Measurements from ENCODE around the gene BEST1.

Gene BEST1

GRCh38 chr11:61921446-61921845 is 28.7 kb upstream of the BEST1 start:
- Mint-ChIP-seq H3K27me3 (peaks cover 49% of the 10 kb centered on the region), H3K4me3 (no peak overlapping the region), H3K27ac (peak overlapping the region; percentile 60), H3K4me1 (ENCODE audit: low read depth) (peaks cover 69% of the 10 kb centered on the region), H3K36me3 (ENCODE audit: low read depth) (peaks cover 2% of the 10 kb centered on the region), H3K9me3 (no peaks in the 10 kb centered on the region)
- intact Hi-C loops (cut with micrococcal nuclease), result no loop called here

- intact Hi-C loops (cut with micrococcal nuclease), result loop anchor here (1.0 kb wide), 1 partner anchor 21 kb away; no protein-coding TSS in a partner anchor
- Mint-ChIP-seq H3K9me3 (no peaks in the 10 kb centered on the region), H3K36me3 (ENCODE audit: low read depth) (no peaks in the 10 kb centered on the region), H3K27me3 (peaks cover 44% of the 10 kb centered on the region), H3K4me3 (peak overlapping the region; percentile 41), H3K27ac (peak overlapping the region; percentile 69), H3K4me1 (ENCODE audit: low read depth) (peaks cover 71% of the 10 kb centered on the region)
Observed at GRCh38 chr11:61922539-61922938, 27.6 kb upstream of the BEST1 start.

- H3K27ac Mint-ChIP-seq, result peak overlapping the region; percentile 69
- intact Hi-C loops (cut with micrococcal nuclease), result no loop called here
- peak overlapping the region; percentile 41 for H3K4me3 Mint-ChIP-seq
- peaks cover 66% of the 10 kb centered on the region for H3K4me1 Mint-ChIP-seq (ENCODE audit: low read depth)
- H3K36me3 Mint-ChIP-seq (ENCODE audit: low read depth), result no peaks in the 10 kb centered on the region
- H3K27me3 Mint-ChIP-seq, result peaks cover 35% of the 10 kb centered on the region
- H3K9me3 Mint-ChIP-seq, result no peaks in the 10 kb centered on the region
Observed at GRCh38 chr11:61923166-61924063, 26.7 kb upstream of the BEST1 start.

GRCh38 chr11:61924064-61924455 is 26.1 kb upstream of the BEST1 start:
- Mint-ChIP-seq H3K4me3 (no peak overlapping the region), H3K36me3 (ENCODE audit: low read depth) (no peaks in the 10 kb centered on the region), H3K9me3 (no peaks in the 10 kb centered on the region), H3K27ac (peak overlapping the region; percentile 69), H3K27me3 (peaks cover 29% of the 10 kb centered on the region), H3K4me1 (ENCODE audit: low read depth) (peaks cover 60% of the 10 kb centered on the region)
- intact Hi-C loops (cut with micrococcal nuclease), result no loop called here

- intact Hi-C loops (cut with micrococcal nuclease), result no loop called here
- H3K4me3 Mint-ChIP-seq, result no peak overlapping the region
- H3K27ac Mint-ChIP-seq, result no peak overlapping the region
- H3K4me1 Mint-ChIP-seq (ENCODE audit: low read depth), result peaks cover 48% of the 10 kb centered on the region
- peaks cover 15% of the 10 kb centered on the region for H3K27me3 Mint-ChIP-seq
- no peaks in the 10 kb centered on the region for H3K9me3 Mint-ChIP-seq
- no peaks in the 10 kb centered on the region for H3K36me3 Mint-ChIP-seq (ENCODE audit: low read depth)
Observed at GRCh38 chr11:61925736-61926135, 24.4 kb upstream of the BEST1 start.

- Mint-ChIP-seq H3K9me3 (no peaks in the 10 kb centered on the region), H3K4me3 (no peak overlapping the region), H3K4me1 (ENCODE audit: low read depth) (peaks cover 45% of the 10 kb centered on the region), H3K27me3 (peaks cover 17% of the 10 kb centered on the region), H3K36me3 (ENCODE audit: low read depth) (no peaks in the 10 kb centered on the region), H3K27ac (no peak overlapping the region)
- intact Hi-C loops (cut with micrococcal nuclease), result no loop called here
Observed at GRCh38 chr11:61926235-61926634, 23.9 kb upstream of the BEST1 start.

- no peak overlapping the region for H3K27ac Mint-ChIP-seq
- H3K9me3 Mint-ChIP-seq, result no peaks in the 10 kb centered on the region
- H3K27me3 Mint-ChIP-seq, result peaks cover 24% of the 10 kb centered on the region
- H3K4me1 Mint-ChIP-seq (ENCODE audit: low read depth), result peaks cover 36% of the 10 kb centered on the region
- H3K4me3 Mint-ChIP-seq, result no peak overlapping the region
- intact Hi-C loops (cut with micrococcal nuclease), result no loop called here
- H3K36me3 Mint-ChIP-seq (ENCODE audit: low read depth), result no peaks in the 10 kb centered on the region
Observed at GRCh38 chr11:61927501-61927900, 22.6 kb upstream of the BEST1 start.

- H3K36me3 Mint-ChIP-seq (ENCODE audit: low read depth), result no peaks in the 10 kb centered on the region
- H3K4me3 Mint-ChIP-seq, result no peak overlapping the region
- peaks cover 9% of the 10 kb centered on the region for H3K9me3 Mint-ChIP-seq
- H3K4me1 Mint-ChIP-seq (ENCODE audit: low read depth), result peaks cover 25% of the 10 kb centered on the region
- peaks cover 29% of the 10 kb centered on the region for H3K27me3 Mint-ChIP-seq
- intact Hi-C loops (cut with micrococcal nuclease), result no loop called here
- no peak overlapping the region for H3K27ac Mint-ChIP-seq
Observed at GRCh38 chr11:61928606-61929005, 21.5 kb upstream of the BEST1 start.

- intact Hi-C loops (cut with micrococcal nuclease), result no loop called here
- peaks cover 13% of the 10 kb centered on the region for H3K9me3 Mint-ChIP-seq
Observed at GRCh38 chr11:61930933-61931332, 19.2 kb upstream of the BEST1 start.

GRCh38 chr11:61935861-61936260 is 14.3 kb upstream of the BEST1 start:
- H3K27me3 Mint-ChIP-seq, result peaks cover 41% of the 10 kb centered on the region
- H3K36me3 Mint-ChIP-seq (ENCODE audit: low read depth), result no peaks in the 10 kb centered on the region
- H3K4me1 Mint-ChIP-seq (ENCODE audit: low read depth), result no peaks in the 10 kb centered on the region
- intact Hi-C loops (cut with micrococcal nuclease), result no loop called here
- no peak overlapping the region for H3K27ac Mint-ChIP-seq
- peaks cover 30% of the 10 kb centered on the region for H3K9me3 Mint-ChIP-seq
- no peak overlapping the region for H3K4me3 Mint-ChIP-seq

More at GRCh38 chr11:61930933-61931332, 19.2 kb upstream of the BEST1 start:
- no peak overlapping the region for H3K4me3 Mint-ChIP-seq
- H3K36me3 Mint-ChIP-seq (ENCODE audit: low read depth), result no peaks in the 10 kb centered on the region
- no peak overlapping the region for H3K27ac Mint-ChIP-seq
- peaks cover 23% of the 10 kb centered on the region for H3K27me3 Mint-ChIP-seq
- peaks cover 9% of the 10 kb centered on the region for H3K4me1 Mint-ChIP-seq (ENCODE audit: low read depth)

GRCh38 chr11:61940466-61940865 is 9.7 kb upstream of the BEST1 start:
- intact Hi-C loops (cut with micrococcal nuclease), result no loop called here
- H3K9me3 Mint-ChIP-seq, result peaks cover 21% of the 10 kb centered on the region
- H3K27me3 Mint-ChIP-seq, result peaks cover 34% of the 10 kb centered on the region

GRCh38 chr11:61945191-61945590 is 5.0 kb upstream of the BEST1 start:
- H3K27ac Mint-ChIP-seq, result no peak overlapping the region
- no peaks in the 10 kb centered on the region for H3K9me3 Mint-ChIP-seq
- intact Hi-C loops (cut with micrococcal nuclease), result loop anchor here (5.0 kb wide), 1 partner anchor 137 kb away; no protein-coding TSS in a partner anchor
- peaks cover 16% of the 10 kb centered on the region for H3K27me3 Mint-ChIP-seq
- H3K4me1 Mint-ChIP-seq (ENCODE audit: low read depth), result peaks cover 19% of the 10 kb centered on the region
- H3K36me3 Mint-ChIP-seq (ENCODE audit: low read depth), result no peaks in the 10 kb centered on the region
- no peak overlapping the region for H3K4me3 Mint-ChIP-seq

More at GRCh38 chr11:61940466-61940865, 9.7 kb upstream of the BEST1 start:
- Mint-ChIP-seq H3K36me3 (ENCODE audit: low read depth) (no peaks in the 10 kb centered on the region), H3K4me3 (no peak overlapping the region), H3K4me1 (ENCODE audit: low read depth) (peaks cover 5% of the 10 kb centered on the region), H3K27ac (no peak overlapping the region)

GRCh38 chr11:61946894-61947293 is 3.3 kb upstream of the BEST1 start:
- H3K4me1 Mint-ChIP-seq (ENCODE audit: low read depth), result peaks cover 22% of the 10 kb centered on the region
- peaks cover 14% of the 10 kb centered on the region for H3K27me3 Mint-ChIP-seq
- no peak overlapping the region for H3K4me3 Mint-ChIP-seq
- no peak overlapping the region for H3K27ac Mint-ChIP-seq
- no peaks in the 10 kb centered on the region for H3K36me3 Mint-ChIP-seq (ENCODE audit: low read depth)
- intact Hi-C loops (cut with micrococcal nuclease), result loop anchor here (1.0 to 5.0 kb wide), 3 partner anchors 48 to 150 kb away; no protein-coding TSS in a partner anchor
- no peaks in the 10 kb centered on the region for H3K9me3 Mint-ChIP-seq

- Mint-ChIP-seq H3K4me1 (ENCODE audit: low read depth) (peaks cover 26% of the 10 kb centered on the region), H3K4me3 (no peak overlapping the region), H3K36me3 (ENCODE audit: low read depth) (no peaks in the 10 kb centered on the region), H3K27me3 (peaks cover 14% of the 10 kb centered on the region), H3K27ac (peak overlapping the region; percentile 27), H3K9me3 (no peaks in the 10 kb centered on the region)
- intact Hi-C loops (cut with micrococcal nuclease), result loop anchor here (1.0 to 5.0 kb wide), 3 partner anchors 48 to 151 kb away; no protein-coding TSS in a partner anchor
Observed at GRCh38 chr11:61947486-61948210, 2.5 kb upstream of the BEST1 start.

Data from dendritic cell treated with granulocyte-macrophage colony-stimulating factor and Interleukin-4, amounts not matched to agents 40 ng/mL and 50 ng/mL, for 4 days (primary cell).